Aorta (tissue), 5 donors: ENCODE measurements around the gene CWC22. TPM values are rescaled to one million over a fixed set of nuclear protein-coding genes. Genes with fewer than 3 reads are reported as not detected.
"Not testable (repeated sequence)": the region's sequence is repeated elsewhere in the genome, so short reads cannot be mapped to it uniquely, and the experiment has no call there.

Experiments used
- ATAC-seq: fragments of 200-7000 bp; cut with Tn5 transposase; one replicate; pipeline ENCODE4 v1.9.1; 2022; ENCODE audit warnings: moderate library complexity; ENCODE audit not compliant: low FRiP score
- DNase-seq, 2 donors: peaks; one replicate each; pipeline ENCODE4 v3.0.0-alpha.2; 2020
- H3K27ac ChIP-seq, 2 donors: one replicate each; pipeline ENCODE4 v1.5.1; 2013; ENCODE audit warnings: low read length in 2 of 2, mild to moderate bottlenecking in 2 of 2, moderate library complexity in 2 of 2, control low read depth in 1 of 2, inconsistent platforms in 1 of 2, low read depth in 1 of 2
- H3K27me3 ChIP-seq, 2 donors: one replicate each; pipeline ENCODE4 v1.6.1; 2013; ENCODE audit warnings: control low read depth in 1 of 2, low read length in 1 of 2, mild to moderate bottlenecking in 1 of 2, moderate library complexity in 1 of 2; ENCODE audit not compliant: insufficient read depth in 2 of 2, control insufficient read depth in 1 of 2
- H3K36me3 ChIP-seq, 2 donors: one replicate each; pipeline ENCODE4 v1.6.1; 2013; ENCODE audit warnings: control low read depth in 1 of 2, low read length in 1 of 2, mild to moderate bottlenecking in 1 of 2; ENCODE audit not compliant: insufficient read depth in 2 of 2, control insufficient read depth in 1 of 2
- H3K4me1 ChIP-seq, 2 donors: one replicate each; pipeline ENCODE4 v1.6.1; 2013; ENCODE audit warnings: low read length in 2 of 2, control low read depth in 1 of 2, mild to moderate bottlenecking in 1 of 2, moderate library complexity in 1 of 2; ENCODE audit not compliant: insufficient read depth in 2 of 2, control insufficient read depth in 1 of 2
- H3K4me3 ChIP-seq, 2 donors: one replicate each; pipeline ENCODE4 v1.5.1; 2013; ENCODE audit warnings: low read length in 2 of 2, control low read depth in 1 of 2, mild to moderate bottlenecking in 1 of 2
- H3K9me3 ChIP-seq: one replicate; pipeline ENCODE4 v1.6.1; 2013; ENCODE audit warnings: mild to moderate bottlenecking, low read length; ENCODE audit not compliant: control insufficient read depth
- WGBS, 2 donors: extraction: QIAGEN DNeasy Blood & Tissue Kit; methylation state at CpG; one replicate each; pipeline ENCODE4 v1.1.7; 2013; 5-methylcytosine and 5-hydroxymethylcytosine counted together
- intact Hi-C, 2 donors: fragments of 100-400 bp; cut with DNase I; formaldehyde crosslinking; loops; one replicate each; pipeline versions ENCODE4 v1.14.2 to v1.15.0; 2022
- polyA plus RNA-seq, 2 donors: library from polyadenylated mRNA; stranded (reverse); fragments of 200-250 nt; gene quantifications; one replicate each; pipeline ENCODE4 v1.2.3, GENCODE V29; 2013
- total RNA-seq, 2 donors: library from RNA; stranded (reverse); fragmentation: NEBNext Ultra II Directional; extraction: Animal tissue kit (Norgen Biotek cat#: 25700); gene quantifications; one replicate each; pipeline ENCODE4 v1.2.1, GENCODE V29; 2021
- donor health status: healthy with polysubstance abuse.
- donor health status: Bipolar disorder and iron deficiency.
- donor health status: DM: no; HTN: no; CAD: no.
- donor health status: DM: no; HTN: no; CAD: no.
- donor health status: DM: yes; HTN: yes; CAD: no.

CWC22 gene
- total and polyA plus RNA-seq, 4 donors = 12.8 to 22.0 (median 16.8) TPM

DNA sequence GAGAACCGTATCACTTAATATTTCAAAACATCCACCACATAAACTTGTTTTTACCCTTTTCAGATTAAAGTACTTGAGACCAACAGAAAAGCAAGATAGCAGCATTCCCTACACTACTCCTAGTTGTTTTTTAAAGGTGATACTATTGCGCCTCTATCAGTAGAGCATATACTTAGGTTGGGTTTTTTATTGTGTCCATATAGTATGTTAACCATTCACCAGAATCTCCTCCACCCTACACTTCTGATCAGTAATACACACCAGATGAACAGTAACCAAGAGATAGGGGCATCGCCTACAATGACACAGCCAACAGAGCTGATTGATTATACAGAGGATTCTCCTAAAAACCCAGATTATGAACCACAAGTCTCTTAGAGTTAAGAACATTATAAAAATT lies 75.6 kb downstream of the CWC22 start:
- WGBS, 2 donors = 64 to 80% methylated on average over 3 of the region's 3 CpGs
- DNase-seq (no peak), ATAC-seq (no peak)
- Histone ChIP-seq H3K4me1 (peaks cover 0 to 2% of the 10 kb centered on the region in 2 donors), H3K27me3 (no peaks in the 10 kb centered on the region), H3K27ac (no peak overlapping the region), H3K9me3 (no peaks in the 10 kb centered on the region), H3K4me3 (no peak overlapping the region), H3K36me3 (peaks cover 0 to 1% of the 10 kb centered on the region in 2 donors)
- intact Hi-C loops = no loop called here

DNA sequence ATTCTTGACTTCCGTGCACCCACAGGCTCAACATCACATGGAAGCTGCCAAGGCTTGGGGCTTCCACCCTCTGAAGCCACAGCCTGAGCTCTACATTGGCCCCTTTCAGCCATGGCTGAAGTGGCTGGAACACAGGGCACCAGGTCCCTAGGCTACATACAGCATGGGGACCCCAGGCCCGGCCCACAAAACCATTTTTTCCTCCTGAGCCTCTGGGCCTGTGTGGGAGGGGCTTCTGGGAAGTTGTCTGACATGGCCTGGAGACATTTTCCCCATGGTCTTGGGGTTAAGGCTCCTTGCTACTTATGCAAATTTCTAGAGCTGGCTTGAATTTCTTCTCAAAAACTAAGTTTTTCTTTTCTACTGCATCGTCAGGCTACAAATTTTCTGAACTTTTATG lies 77.1 kb downstream of the CWC22 start:
- intact Hi-C loops, ATAC-seq, DNase-seq, H3K9me3 ChIP-seq, H3K27ac ChIP-seq, H3K27me3 ChIP-seq, H3K4me1 ChIP-seq, H3K4me3 ChIP-seq, H3K36me3 ChIP-seq: not testable (repeated sequence)
- WGBS, 2 donors = 99 to 100% methylated on average over 3 of the region's 3 CpGs

DNA sequence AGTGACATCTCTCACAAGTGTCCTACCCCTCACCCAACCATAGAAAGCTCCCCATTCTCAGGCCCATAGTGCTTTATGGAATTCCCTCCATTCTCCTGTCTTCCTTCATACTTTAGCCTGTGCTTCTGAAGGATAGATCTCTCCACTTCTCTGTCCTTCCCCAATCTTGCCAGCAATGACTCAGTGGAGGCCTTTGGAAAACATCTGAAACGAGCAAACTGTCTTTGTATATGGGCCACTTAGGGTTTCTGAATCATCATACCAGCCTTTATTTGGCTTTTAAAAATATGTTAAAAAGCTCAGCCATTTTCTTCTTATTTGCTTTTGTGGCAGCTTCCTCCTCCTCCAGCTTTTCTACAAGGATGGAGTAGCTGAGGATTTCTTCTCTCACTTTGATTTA lies 80.1 kb downstream of the CWC22 start:
- Histone ChIP-seq H3K4me3 (no peak overlapping the region), H3K9me3 (no peaks in the 10 kb centered on the region), H3K4me1 (no peaks in the 10 kb centered on the region), H3K27me3 (no peaks in the 10 kb centered on the region), H3K36me3 (peaks cover 0 to 1% of the 10 kb centered on the region in 2 donors), H3K27ac (no peak overlapping the region)
- DNase-seq (no peak), ATAC-seq (no peak)
- 81 to 93% methylated on average over 1 of the region's 1 CpG for WGBS, 2 donors
- intact Hi-C loops = no loop called here

DNA sequence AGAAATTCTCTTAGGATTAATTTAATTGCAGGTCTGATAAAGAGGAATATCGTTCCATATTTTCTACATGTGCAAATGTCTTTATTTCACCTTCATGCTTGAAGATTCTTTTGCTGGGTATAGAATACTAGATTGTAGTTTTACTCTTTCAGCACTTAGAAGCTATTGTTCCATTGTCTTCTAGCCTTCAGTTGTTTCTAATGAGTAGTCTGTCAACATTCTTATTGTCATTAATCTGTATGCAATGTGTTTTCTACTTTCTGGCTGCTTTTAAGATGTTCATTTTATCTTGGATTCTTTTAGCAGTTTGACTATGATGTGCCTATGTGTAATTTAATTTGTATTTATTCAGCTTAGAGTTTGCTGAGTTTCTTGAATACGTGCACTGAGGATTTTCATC lies 81.4 kb downstream of the CWC22 start:
- Histone ChIP-seq H3K36me3 (no peaks in the 10 kb centered on the region), H3K27me3 (no peaks in the 10 kb centered on the region), H3K4me1 (no peaks in the 10 kb centered on the region), H3K27ac (no peak overlapping the region), H3K4me3 (no peak overlapping the region), H3K9me3 (no peaks in the 10 kb centered on the region)
- 49 to 68% methylated on average over 2 of the region's 2 CpGs for WGBS, 2 donors
- ATAC-seq (no peak), DNase-seq (no peak)
- intact Hi-C loops = no loop called here

DNA sequence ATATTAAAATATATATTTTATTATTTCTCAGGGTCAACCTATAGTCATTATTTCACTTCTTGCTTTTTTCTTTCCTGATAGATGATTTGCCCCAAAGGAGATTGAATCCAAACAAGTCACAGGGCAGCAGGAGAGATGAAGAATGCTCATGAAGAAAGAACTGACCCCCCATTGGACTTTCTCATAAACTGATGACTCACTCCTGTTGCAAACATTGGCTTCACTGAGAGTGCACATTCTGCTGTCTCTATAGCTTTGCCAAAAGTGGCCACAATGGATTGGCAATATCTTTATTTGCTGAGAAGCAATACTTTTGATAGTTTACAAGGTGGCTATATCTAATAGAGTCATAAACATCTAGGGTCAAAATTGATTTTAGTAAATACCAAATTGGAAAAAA lies 89.8 kb downstream of the CWC22 start:
- ATAC-seq (no peak), DNase-seq (no peak)
- intact Hi-C loops = no loop called here

DNA sequence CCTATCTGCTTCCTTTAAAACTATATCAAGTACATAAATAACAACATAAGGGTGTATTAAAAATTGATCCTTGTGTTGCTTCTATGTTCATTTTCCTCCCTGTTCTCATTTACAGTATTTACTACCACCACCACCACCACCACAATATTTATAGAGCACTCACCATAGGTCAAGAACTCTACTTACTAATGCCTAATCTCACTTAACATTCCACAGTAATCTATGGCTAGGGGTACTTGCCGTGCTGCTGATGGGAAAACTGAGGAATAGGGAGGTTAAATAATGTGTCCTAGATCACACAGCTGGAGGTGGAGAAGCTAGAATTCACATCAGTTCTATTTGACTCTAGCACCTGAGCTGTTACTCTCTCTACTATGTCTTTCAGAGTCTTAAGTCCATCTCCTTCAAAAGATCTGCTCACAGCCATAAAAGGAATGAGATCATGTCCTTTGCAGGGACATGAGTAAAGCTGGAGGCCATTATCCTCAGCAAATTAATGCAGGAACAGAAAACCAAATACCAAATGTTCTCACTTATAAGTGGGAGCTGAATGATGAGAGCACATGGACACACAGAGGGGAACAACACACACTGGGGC lies 91.6 kb downstream of the CWC22 start:
- H3K36me3 ChIP-seq = no peaks in the 10 kb centered on the region
- ATAC-seq (no peak), DNase-seq (no peak)
- no peaks in the 10 kb centered on the region for H3K9me3 ChIP-seq
- no peak overlapping the region for H3K4me3 ChIP-seq
- H3K27ac ChIP-seq = no peak overlapping the region
- 47 to 66% methylated on average over 1 of the region's 1 CpG for WGBS, 2 donors
- H3K4me1 ChIP-seq = no peaks in the 10 kb centered on the region
- intact Hi-C loops = no loop called here
- no peaks in the 10 kb centered on the region for H3K27me3 ChIP-seq

More for the DNA sequence above, 89.8 kb downstream of the CWC22 start:
- Histone ChIP-seq H3K27me3 (no peaks in the 10 kb centered on the region), H3K27ac (no peak overlapping the region), H3K9me3 (no peaks in the 10 kb centered on the region), H3K36me3 (no peaks in the 10 kb centered on the region), H3K4me3 (no peak overlapping the region), H3K4me1 (no peaks in the 10 kb centered on the region)

DNA sequence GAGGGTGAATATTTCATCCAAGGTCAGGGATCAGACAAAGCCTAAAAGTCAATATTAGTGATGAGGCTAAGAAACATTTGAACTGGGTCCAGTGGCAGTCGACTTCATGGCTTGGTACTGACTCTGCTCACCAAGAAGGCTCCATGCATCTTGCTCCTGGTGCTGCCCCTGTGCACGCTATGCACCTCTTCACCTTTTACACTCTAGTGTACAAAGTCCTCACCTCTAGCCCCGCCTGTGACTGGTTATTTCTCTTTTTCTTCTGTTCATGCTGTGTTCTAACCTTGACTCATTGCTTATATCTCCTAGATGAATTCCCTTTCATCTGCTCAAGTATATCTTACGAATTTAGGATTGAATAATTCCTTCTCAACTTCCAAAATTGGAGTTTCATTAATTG lies 93.3 kb downstream of the CWC22 start:
- Histone ChIP-seq H3K27ac (no peak overlapping the region), H3K4me1 (no peaks in the 10 kb centered on the region), H3K36me3 (no peaks in the 10 kb centered on the region), H3K4me3 (no peak overlapping the region), H3K9me3 (no peaks in the 10 kb centered on the region), H3K27me3 (no peaks in the 10 kb centered on the region)
- DNase-seq (no peak), ATAC-seq (no peak)
- 87% methylated on average over 4 of the region's 4 CpGs for WGBS, 2 donors
- intact Hi-C loops = no loop called here

DNA sequence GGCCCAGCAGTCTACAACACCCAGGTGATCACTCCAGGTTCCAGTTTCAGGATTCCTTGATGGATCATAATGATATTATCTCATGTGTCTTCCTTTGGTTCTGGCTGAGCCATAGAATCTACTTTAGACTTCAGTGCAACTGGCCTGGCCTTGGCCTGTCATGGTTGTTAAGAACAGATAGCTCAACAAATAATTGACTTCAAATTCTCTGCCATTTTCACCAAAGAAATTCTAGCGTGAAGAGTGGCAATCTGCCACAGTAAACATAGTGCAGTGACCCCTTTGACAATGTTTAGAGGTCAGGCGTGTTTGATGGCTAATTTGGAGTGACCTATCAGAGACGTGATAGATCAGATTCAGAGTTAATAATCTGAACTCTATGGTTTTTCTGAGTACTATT lies 95.5 kb downstream of the CWC22 start:
- no peak for ATAC-seq

DNA sequence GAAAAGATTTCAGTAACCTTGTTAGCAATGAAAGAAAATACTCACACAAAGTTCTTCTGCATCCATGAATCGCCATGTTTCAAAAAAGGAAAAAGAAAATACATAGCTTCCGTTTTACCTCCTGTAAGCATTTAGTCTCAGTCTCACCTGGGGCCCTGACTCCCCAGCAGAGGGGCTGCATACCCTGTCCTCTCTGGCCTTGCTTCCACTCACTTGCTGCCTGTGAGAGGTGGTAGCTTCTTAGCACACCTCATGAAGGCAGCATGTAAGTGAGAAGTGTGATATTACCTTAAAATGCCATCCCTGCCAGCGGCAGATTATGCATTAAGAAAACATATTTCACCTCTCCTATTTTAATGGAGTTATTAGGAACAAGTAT lies 96.4 kb downstream of the CWC22 start:
- H3K4me3 ChIP-seq = no peak overlapping the region
- intact Hi-C loops = no loop called here
- no peaks in the 10 kb centered on the region for H3K36me3 ChIP-seq
- no peaks in the 10 kb centered on the region for H3K27me3 ChIP-seq
- no peaks in the 10 kb centered on the region for H3K9me3 ChIP-seq
- H3K27ac ChIP-seq = no peak overlapping the region
- 45 to 61% methylated on average over 3 of the region's 3 CpGs for WGBS, 2 donors
- H3K4me1 ChIP-seq = no peaks in the 10 kb centered on the region
- ATAC-seq = no peak
- no peak for DNase-seq

More for the DNA sequence above, 95.5 kb downstream of the CWC22 start:
- no peak for DNase-seq
- H3K4me3 ChIP-seq = no peak overlapping the region
- WGBS, 2 donors = 60 to 72% methylated on average over 3 of the region's 3 CpGs
- intact Hi-C loops = no loop called here
- H3K27me3 ChIP-seq = no peaks in the 10 kb centered on the region
- H3K36me3 ChIP-seq = no peaks in the 10 kb centered on the region
- H3K4me1 ChIP-seq = no peaks in the 10 kb centered on the region
- H3K9me3 ChIP-seq = no peaks in the 10 kb centered on the region
- H3K27ac ChIP-seq = no peak overlapping the region
